Fibroblast of villous mesenchyme (primary cell): Measurements from ENCODE around the gene ADAP2. TPM values are rescaled to one million over a fixed set of nuclear protein-coding genes. Genes with fewer than 3 reads are reported as not detected.

ENCODE experiments used
- DNase-seq: peaks from one replicate; pipeline ENCODE4 v3.0.0-alpha.2; 2010; ENCODE audit warnings: low read depth
- H3K4me3 ChIP-seq: 2 replicates; pipeline ENCODE4 v1.5.1; 2011; ENCODE audit warnings: low read depth, mild to moderate bottlenecking, low read length
- total RNA-seq: library from RNA; depleted of rRNA; stranded (reverse); fragments of >200 nt; gene quantifications from 2 replicates; pipeline ENCODE4 v1.2.3, GENCODE V29; 2012
- TF ChIP-seq, protein P1 (sequence below): IDR thresholded peaks from 2 replicates; pipeline ENCODE4 v1.5.1; 2012; ENCODE audit warnings: low read depth, mild to moderate bottlenecking, low read length; ENCODE audit not compliant: insufficient read depth

The ADAP2 gene
- total RNA-seq, 1 donor: 3.0 TPM

DNA sequence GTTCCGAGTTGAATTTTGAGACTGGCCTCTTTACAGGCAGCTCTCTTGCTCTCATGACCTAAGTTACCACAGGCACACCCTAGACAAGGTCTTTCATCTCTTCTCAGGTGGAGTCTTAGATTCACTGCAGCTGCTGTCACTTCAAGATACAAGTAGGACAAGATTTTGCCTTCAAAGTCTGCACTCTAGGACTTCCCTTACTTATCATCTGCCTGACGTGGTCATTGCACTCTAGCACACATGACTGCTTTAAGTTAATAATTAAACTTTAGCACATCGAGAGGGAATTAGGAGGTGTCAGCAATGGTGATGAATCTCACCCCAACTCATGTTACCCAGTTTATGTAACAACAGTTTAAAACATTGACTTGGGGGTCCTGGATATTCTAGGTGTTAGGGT lies 74.7 kb downstream of the ADAP2 start:
- H3K4me3 ChIP-seq: no peak overlapping the region
- TF ChIP-seq, protein P1, sequence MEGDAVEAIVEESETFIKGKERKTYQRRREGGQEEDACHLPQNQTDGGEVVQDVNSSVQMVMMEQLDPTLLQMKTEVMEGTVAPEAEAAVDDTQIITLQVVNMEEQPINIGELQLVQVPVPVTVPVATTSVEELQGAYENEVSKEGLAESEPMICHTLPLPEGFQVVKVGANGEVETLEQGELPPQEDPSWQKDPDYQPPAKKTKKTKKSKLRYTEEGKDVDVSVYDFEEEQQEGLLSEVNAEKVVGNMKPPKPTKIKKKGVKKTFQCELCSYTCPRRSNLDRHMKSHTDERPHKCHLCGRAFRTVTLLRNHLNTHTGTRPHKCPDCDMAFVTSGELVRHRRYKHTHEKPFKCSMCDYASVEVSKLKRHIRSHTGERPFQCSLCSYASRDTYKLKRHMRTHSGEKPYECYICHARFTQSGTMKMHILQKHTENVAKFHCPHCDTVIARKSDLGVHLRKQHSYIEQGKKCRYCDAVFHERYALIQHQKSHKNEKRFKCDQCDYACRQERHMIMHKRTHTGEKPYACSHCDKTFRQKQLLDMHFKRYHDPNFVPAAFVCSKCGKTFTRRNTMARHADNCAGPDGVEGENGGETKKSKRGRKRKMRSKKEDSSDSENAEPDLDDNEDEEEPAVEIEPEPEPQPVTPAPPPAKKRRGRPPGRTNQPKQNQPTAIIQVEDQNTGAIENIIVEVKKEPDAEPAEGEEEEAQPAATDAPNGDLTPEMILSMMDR: no peak
- DNase-seq: no peak

- DNase-seq: no peak
- H3K4me3 ChIP-seq: no peak overlapping the region
- TF ChIP-seq, protein P1: no peak
Observed at GRCh38 chr17:30997270-30997669, 75.5 kb downstream of the ADAP2 start.

GRCh38 chr17:30997842-30998241 lies 76.1 kb downstream of the ADAP2 start:
- no peak for DNase-seq
- no peak overlapping the region for H3K4me3 ChIP-seq
- TF ChIP-seq, protein P1: no peak

DNA sequence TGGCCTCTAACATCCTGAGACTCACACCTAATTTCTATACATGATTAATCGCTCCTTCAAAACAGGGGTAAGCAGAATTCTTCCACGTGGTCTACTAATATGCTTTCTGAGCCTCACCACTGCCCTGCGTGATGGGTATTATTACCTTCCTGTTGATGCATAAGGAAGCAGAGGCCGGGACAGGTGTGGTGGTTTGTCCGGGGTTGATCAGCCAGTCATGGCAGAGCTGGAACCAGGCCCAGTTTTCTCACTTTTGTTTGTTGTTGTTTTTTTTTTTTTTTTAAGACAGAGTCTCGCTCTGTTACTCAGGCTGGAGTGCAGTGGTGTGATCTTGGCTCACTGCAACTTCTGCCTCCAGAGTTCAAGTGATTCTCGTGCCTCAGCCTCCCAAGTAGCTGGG lies 80.3 kb downstream of the ADAP2 start:
- H3K4me3 ChIP-seq: no peak overlapping the region
- TF ChIP-seq, protein P1: no peak
- no peak for DNase-seq

DNA sequence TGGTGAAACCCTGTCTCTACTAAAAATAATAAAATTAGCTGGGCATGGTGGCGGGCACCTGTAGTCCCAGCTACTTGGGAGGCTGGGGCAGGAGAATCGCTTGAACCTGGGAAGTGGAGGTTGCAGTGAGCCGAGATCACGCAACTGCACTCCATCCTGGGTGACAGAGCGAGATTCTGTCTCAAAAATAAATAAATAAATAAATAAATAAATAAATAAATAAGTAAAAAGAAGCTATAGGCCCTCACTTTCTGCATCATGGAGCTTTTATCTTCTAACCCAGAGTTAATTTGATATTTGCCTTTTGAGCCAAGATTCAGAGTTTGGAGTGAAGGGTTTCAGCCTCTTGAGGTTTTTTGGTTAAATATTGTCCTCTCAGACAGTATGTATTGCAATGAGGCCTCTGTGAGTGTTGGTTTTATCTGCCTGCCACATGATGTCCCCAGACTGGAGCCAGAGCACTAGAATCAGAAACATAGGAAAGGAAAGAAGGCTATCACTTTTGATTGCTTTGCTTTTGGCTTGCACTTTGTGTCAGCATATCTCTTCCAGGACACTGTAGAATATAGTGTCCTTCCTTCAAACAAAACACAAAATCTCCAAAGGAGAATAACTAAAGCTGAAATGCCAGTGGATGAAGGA lies 81.6 kb downstream of the ADAP2 start:
- TF ChIP-seq, protein P1: no peak
- no peak for DNase-seq
- H3K4me3 ChIP-seq: no peak overlapping the region

GRCh38 chr17:31004160-31004559 lies 82.4 kb downstream of the ADAP2 start:
- TF ChIP-seq, protein P1: no peak
- H3K4me3 ChIP-seq: no peak overlapping the region
- DNase-seq: no peak

- H3K4me3 ChIP-seq: peak overlapping the region; percentile 60
- DNase-seq: no peak
- TF ChIP-seq, protein P1: no peak
Observed at GRCh38 chr17:31007695-31008373, 86.1 kb downstream of the ADAP2 start.
